Activated T-helper 1 cell treated with Interleukin-2 at 50 U/mL for 16 hours (primary cell): Measurements from ENCODE around the gene SPEF1.
A peak's percentile ranks its signal among the peaks of the same experiment; 100 is the strongest.

Experiments used
- DNase-seq: peaks from one replicate; pipeline ENCODE4 v3.0.0-alpha.2; 2020; ENCODE audit warnings: low read depth

SPEF1 gene

DNA sequence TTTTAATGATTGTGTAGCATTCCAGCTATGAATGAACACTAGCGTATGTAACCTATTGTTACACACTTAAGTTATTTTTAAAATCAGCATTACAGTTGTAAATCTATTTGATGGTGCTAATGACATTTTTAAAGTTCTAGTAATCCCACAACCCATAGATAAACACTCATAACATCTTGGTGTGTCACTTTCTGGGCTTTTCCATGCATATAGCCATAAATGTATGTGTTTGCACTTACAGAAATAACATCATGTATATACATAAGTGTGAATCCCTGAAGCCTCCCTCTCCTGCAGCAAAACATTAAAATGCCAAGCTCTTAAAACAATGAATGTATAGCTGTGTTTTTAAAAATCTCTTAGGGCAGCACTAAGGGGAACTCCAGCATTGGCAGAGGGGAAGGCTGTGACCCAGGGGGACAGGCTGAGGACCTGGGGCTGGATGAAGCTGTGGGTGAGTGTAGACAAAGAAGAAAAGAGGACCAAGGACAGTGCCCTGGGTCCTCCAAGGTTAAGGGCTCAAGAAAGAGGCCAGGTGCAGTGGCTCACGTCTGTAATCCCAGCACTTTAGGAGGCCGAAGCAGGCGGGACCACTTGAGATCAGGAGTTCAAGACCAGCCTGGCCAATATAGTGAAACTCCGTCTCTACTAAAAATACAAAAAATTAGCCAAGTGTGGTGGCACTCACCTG lies 6.2 kb upstream of the SPEF1 start:
- no peak for DNase-seq

DNA sequence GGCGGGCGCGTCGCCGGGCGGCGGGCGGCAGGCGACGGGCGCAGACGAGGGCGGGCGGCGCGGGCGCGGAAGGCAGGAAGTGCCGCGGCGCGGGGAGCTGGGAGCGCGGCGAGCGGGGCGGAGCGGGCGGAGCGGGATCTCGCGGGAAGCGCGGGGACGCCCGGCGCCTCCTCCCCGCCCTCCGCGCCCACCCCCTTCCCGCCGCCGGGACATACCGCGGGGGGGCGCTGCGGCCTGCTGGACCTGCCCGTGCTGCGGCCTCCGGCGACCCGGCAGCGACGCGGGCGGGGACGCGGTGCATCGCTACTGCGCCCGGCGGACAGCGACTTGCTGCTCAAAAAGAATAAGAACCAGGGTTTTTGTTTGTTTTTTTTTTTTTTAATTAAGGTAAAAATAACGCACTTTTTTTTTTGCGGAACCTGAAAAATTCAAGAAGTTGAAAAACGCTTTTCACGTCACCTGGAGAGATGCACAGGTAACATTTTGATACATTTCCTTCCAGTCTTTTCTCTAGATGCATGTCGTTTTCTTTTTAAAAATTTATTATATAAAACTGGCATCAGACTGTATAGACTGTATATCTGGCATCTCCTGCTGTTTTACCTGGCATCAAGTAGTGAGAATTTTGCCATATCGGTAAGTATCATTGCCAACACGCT lies 5.5 kb upstream of the SPEF1 start, which contains the start of gene CENPB:
CENPB (minus strand) TSS at position 76 of the 659 bp plus-strand sequence. CDS start 257 bp downstream, outside the sequence.
- DNase-seq, result peak; percentile 90

DNA sequence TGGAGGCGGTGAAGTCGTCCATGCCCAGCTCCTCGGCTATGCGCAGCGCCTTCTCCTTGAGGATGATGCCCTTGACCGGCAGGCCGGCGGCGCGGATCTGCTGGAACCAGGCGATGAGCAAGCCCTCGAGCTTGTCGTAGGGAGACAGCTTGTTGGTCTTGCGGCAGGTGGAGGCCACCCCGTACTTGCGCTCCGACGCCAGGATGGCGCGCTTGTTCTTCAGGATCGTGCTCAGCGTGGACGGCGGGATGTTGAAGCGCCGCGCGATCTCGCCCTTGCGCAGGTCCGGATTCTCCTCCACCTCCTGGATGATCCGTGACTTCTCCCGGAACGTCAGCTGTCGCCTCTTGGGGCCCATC lies 4.9 kb upstream of the SPEF1 start:
- no peak for DNase-seq

DNA sequence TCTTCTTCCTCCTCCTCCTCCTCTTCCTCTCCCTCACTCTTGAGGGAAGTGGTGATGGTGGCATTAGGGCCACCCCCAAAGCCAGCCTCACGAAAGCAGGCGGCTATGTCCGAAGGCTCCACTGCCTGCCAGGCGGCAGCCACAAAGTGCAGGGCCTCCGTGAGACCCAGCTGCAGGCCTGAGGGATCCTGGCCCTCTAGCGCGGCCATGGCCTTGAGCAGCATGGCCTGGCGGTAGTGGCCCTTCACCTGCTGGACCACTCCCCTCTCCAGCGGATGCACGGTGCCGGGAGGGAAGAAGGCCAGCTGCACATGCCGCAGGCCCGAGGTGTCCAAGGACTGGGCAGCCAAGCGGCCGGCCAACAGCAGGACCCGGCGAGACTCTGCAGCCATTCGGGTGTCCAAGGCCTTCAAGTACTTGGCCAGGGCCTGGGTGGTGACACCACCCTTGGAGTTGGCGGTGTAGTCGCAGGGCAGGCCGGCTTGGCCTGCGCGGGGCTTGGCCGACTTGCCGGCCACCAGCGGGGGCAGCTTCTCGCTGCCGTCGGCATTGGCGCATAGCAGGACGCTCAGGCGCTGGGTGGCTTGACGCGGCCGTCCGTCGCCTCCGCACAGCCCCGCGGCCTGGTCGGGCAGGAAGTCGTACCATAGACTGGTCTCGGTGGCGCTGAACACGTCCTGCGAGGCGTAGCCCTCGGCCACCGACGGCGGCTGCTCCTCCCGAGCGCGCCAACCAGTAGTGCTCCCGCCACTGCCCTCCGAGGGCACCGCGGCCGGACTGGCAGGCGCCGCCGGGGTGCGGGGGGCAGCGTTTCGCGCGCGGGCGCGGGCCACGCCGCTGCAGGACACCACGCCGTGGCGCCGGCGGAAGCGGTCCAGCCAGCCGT lies 4.2 kb upstream of the SPEF1 start:
- DNase-seq, result no peak

DNA sequence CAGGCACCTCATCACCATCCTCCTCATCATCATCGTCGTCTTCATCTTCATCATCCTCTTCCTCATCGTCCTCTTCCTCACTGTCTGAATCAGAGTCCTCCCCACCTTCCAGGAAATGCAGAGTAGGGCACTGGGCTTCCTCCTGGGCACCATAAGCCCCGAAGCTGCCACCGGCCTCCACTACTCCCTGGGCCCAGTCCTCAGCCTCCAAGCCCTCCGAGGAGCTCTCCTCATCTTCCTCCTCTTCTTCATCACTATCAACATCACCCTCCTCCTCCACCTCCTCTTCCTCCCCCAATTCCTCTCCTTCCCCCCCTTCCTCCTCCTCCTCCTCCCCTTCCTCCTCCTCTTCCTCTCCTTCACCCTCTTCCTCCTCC lies 3.6 kb upstream of the SPEF1 start:
- DNase-seq, result no peak

DNA sequence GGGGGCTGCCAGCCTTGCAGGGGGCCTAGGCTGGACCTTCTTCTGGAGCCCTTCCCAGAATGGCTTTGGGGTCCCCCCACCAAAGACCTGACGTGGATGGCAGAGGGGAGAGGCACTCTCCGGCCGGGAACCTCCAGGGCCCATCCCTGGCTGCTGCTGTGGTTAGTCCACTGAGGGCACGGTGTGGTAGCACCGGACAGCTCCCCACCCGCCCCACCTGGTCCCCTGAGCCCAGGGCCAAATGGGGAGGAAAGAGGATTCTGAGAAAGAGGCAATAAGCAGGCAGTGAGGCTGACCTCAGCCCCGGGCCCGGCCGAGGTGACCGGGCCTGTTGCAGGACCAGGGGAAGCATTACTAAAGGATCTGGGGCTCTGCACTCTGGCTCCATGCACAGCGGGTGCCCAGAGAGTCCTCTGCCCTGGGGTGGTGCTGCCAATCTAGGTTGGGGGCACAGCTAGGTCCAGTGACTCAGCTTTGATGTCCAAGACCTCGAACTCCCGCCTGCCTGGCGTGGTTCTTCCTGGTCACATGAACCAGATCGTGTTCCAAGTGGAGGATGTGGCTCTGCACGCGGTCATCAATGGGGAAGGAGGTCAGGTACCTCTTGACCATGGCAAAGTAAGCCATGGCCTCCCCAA lies 3.1 kb upstream of the SPEF1 start:
- DNase-seq, result no peak

DNA sequence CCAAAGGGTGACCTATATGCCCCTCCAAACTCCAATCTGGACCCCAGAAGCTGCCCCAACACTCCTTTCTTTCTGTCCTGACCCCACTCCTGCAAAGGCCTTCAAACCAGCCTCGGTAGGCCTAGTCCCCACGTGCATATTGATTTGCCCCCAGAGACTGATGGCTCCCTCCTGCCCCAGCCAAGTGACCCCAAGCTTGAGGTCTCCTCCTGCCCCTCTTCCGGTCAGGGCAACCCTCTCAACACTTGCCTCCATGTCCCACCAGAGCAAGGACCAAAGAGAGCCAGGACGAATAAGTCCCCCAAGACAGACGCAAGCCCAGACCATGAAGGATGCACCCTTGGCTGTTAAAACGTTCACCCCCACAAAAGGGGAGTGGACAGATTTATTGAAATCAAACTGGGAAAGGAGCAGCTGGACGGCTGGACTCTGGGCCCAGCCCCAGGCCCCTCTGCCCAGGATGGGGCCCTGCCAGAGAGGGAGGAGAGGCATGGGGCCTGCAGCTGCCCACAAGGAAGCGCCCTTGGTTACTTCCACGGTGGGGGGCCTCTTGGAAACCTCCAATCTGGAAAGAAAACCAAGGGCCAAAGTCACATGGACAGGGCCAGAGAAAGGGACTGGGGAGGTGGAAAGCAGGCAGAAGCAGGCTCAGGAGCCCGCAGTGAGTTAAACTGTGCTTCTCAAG lies 2.4 kb upstream of the SPEF1 start:
- no peak for DNase-seq

DNA sequence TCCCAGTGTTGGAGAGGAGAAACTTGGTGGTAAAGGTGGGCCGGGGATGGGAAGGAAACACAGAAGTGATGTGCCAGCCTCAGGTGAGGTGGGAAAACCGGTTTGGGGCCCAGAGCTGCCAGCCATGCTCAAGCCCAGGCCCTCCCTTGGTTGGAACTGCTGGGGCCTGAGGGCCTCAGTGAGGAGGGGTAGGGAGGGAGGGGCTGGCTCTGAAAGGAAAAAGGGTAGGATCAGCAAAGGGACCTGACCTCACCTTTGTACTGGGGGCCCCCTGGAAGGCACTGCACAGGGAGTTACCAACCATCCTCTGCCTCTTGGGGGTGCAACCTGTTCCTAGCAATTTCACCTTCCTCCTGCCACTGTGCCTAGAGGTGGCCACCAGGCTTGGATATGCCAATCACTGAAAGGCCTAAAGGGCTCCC lies 1.8 kb upstream of the SPEF1 start:
- no peak for DNase-seq

DNA sequence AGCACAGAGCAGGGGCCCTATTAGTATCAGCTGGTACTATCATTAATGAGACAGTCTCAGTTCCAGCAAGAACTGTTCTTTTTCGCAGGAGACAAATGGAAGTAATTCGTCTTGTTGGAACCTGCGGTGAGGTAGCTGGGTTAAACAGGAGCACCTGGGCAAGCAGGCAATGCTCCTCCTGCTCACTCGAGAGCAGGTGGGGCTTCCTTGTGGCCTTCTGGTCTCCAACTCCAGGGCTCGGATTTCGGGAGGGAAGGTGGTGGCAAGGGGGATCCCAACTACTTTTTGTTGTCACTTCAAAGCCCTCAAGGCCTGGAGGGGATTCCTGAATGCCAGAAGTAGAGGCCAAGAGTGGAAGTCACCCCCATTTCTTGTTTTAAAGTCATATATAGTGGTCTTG lies 1.3 kb upstream of the SPEF1 start:
- DNase-seq, result no peak

DNA sequence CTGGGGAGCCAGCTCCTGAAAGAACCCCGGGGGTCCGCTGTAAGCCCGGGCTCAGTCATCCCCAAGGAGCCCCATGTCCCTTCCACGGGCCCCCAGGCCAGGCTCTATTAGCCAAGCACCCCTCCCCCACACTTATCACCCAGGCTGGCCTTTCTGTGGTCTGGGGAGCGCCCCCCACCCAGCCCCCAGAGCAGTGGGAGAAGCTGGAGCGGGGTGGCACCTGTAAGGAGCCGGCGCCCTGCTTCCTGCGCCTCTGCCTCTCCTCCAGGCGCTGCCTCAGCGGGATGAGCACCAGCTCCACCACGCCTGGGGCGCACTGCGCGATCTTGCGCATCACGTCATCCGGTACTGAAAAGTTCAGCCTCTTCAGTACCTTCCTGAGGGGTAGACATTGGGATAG lies 2.3 kb downstream of the SPEF1 start:
- DNase-seq, result no peak

DNA sequence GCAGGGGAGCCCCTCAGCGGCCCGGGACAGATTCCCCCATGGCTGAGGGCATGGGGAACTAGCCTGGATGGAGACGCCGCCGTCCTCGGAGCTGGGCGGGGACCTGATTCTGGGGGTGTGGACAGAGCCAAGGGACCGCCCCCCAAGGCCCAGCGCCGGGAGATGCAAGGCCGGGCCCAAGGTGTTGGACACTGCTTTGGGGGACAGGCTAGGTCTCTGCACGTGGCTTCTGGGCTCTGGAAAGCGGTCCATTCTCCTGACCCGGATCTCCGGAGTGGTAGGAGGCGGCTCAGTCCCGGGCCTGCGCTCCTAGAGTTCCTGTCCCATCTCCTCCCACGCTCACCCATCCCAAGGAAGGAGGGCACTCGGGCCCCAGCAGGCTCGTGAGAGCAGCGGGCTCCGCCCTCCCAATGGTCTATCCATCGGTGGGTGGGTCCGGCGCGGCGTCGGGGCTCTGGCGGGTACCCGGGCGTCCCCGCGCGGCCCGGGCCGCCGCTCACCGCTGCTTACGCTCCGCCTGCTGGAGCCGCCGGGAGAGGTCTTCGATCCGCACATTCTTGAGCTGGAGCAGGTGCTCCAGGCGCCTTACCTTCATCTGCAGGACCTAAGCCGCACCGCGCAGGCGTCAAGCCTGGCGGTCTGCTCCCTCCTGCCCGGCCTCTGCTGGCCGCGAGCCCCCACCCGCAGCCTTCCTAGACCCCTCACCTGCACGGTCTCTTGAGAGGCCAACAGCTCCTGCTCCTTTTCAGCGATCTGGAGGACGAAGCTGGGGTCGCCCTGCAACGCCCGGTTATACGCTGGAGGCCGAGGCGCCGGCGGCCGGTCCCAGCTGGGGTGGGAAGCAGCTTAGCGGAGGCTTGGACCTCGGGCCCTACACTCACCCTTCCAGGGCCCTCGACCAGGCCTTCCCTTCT lies 3.3 kb downstream of the SPEF1 start:
- no peak for DNase-seq

DNA sequence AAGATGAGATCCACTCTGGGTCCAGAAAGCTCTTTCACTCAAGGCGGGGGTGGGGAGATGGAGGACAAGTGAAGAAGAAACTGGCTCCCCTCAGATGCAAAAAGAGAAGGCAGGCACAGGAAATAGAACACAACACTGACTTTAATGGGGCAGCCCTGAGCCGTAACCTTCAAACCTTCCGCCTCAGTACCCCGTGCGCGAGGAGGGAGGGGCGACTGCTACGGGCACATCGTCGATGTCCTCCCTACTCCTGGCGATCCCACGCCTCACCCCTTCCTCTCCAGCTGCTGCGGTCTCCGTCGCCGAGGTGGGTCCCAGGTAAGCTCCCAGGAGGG lies 3.9 kb downstream of the SPEF1 start:
- DNase-seq, result no peak

DNA sequence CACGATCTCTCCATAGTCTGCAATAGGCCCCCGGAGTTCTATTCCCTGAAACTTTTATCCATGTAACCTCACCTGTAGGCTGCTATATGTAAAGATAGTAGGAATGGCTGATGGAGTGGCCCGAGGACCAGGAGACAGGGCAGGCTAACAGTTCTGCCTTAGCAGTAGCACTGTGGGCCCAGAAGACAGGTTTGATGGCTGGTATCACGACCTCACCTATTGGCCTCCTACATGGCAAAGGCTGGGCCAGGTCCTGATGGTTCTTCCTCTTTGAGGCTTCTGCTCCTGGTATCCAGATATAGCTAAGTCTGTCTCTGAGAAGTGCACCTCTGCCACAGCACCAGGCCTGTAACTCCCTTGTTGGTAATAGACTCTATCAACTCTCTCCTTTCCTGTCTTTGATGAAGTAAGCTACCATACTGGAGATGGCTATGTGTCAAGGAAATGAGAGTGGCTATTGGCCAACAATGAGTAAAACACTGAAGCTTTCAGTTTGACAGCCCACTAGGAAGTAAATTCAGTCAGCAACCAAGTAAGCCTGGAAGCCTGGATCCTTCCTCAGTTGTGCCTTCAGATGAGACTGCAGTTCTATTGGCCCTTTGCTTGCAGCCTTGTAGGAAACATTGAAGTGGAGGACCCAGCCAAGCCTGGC lies 5.7 kb downstream of the SPEF1 start:
- DNase-seq, result no peak

DNA sequence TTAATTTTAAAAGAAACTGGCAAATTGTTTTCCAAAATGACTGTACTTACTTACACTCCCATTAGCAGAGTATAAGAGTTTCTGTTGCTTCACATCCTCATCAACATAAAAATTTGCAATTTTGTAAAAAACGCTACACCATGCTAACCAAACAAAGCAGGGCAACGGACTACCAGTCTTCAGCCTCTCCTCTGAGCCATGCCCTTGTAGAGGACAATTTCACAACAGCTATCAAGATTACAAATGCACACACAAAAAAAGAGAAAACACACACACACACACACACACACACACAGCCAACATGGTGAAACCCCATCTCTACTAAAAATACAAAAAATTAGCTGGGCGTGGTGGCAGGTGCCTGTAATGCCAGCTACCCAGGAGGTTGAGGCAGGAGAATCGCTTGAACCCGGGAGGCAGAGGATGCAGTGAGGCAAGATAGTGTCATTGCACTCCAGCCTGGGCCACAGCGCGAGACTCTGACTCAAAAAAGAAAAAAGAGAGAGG lies 9.6 kb downstream of the SPEF1 start:
- DNase-seq, result no peak

DNA sequence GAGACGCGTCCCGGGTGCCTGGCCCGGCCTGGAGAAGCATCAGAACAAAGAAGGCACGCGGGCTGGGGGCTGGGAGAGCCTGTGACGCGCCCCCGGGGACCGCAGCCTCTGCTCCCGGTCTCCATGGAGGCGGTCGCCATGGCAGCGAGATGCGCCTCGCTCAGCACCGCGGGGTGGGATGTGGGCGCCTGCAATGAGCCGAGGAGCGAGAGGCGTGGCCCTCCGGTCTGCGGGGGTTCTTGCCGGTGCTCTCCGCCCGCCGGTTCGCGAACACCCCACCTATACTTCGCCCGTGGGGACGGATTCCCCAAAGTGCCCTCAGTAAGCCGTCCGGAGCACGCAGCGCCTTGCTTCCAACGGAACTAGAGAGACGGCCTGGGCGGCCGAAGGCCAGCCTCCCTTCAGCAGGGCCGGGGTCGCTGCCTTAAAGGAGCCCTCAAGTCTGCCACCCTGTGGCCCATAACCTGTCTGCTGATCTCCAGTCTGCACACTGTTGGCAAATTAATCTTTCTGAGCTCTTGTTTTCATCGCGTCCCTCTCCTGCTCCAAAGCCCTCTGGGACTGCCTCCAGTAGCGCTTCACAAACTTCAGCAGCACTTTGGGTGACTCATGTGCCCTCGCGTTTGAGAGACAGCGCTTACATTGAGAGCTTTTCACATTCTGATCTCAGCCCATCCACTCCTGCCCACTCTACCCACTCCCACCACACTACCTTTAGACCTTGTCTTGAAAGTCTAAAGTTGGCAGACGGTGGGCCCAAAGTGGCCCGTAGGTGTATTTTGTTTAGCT lies 12.7 kb downstream of the SPEF1 start:
- peak; percentile 74 for DNase-seq

DNA sequence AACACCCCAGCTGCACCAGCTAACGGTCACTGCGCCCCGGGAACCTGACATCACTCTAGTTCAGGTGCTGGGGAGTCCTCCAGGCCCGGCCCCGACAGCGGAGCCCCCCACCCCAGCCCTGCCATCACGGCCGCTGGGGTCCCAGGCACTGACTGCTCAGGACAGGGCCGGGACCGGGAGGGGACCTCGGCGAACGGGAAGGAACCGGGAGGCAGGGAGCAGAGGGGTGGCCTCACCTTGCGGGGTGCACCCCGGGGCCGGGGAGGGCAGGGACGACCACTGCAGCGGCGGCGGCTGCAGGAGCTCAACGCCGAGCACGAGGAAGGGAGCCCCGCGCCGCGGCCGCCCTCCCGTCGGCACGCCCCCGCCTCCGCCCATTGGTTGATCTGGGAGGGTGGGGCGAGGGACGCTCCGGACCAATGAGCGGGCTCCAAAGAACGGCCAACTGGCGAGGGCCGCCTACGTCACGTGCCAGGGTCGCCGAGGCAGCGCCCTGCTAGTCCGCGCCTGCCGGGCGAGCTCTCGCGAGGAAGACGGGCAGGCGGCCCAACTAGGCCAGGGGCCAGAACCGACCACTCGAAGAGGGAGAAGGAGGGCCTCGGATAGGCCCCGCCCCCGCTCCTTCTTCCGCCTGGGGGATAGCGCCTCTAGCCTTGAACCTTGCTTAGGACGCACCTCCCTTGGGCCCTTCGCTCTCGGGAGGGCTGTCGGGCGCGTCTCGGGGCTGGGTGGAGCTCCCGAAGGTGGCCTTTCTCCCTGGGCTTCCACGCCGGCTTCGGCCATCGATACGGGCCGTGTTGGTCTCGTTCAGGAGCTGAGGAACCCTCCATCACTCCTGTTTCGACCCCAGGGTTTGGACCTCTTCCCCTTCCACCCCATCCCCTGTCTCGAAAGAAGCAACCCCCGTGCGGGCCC lies 13.6 kb downstream of the SPEF1 start, which contains the start of gene ADISSP:
ADISSP (minus strand) TSS at position 327 of the 915 bp plus-strand sequence. CDS start 7,653 bp downstream, outside the sequence.
- peak; percentile 93 for DNase-seq

DNA sequence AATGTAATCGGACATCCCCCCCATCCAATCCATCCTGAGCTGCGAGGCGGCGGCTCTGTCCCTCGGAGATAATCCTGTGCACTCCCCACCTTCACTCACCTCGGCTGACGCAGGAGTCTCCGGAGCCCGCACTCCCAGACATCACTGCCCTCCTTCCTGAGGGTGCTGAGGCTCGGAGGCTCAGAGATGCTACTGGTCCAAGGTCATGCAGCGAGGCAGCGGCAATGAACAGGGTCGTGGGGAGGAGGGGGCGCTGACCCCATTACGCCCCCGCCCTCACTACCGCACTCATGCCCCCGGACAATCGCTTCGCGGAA lies 14.2 kb downstream of the SPEF1 start:
- no peak for DNase-seq

DNA sequence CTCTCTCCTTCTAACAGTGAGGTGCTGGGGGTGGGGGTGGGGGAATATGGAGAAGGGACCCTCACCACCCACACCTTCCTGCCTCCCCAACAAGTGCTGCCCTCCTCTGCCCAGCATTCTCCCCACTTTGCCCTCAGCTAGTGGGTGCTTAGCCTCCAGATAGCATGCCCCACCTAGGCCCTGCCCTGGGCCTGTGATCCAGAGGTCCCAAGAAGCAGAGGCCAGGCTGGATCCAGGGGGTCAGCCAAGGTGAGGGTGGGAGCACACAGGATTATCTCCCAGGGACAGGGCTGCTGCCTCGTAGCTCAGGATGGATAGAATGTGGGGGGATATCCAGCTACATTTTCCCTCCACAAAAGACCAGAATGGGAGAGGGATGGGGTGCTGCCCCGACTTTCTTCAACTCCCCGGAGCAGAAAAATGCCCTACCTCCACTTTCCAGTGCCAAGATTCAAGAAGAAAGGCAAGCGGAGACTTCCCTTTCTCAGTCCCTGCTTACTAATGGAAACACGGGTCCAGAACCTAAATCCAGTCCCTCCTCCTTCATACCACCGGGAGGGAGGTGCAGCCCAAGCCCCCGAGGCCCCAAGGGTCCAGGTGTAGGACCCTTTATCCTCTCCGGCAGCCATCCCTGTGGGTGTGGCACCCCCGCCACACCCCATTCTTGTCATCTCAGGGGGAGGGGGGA lies 14.7 kb downstream of the SPEF1 start:
- no peak for DNase-seq
